Duodenal mucosa (tissue), 2 donors: Measurements from ENCODE around the gene SDF2L1.

Source experiments
- H3K27ac ChIP-seq: one replicate; pipeline ENCODE4 v1.7.0; 2013; ENCODE audit warnings: low read depth, low read length
- H3K27me3 ChIP-seq, 2 donors: one replicate each; pipeline ENCODE4 v1.7.0; 2013; ENCODE audit warnings: low read length in 2 of 2, control low read depth in 1 of 2; ENCODE audit not compliant: insufficient read depth in 2 of 2, control insufficient read depth in 1 of 2
- H3K36me3 ChIP-seq, 2 donors: one replicate each; pipeline ENCODE4 v1.7.0; 2013; ENCODE audit warnings: low read length in 2 of 2, control low read depth in 1 of 2; ENCODE audit not compliant: insufficient read depth in 2 of 2, control insufficient read depth in 1 of 2
- H3K4me1 ChIP-seq, 2 donors: one replicate each; pipeline ENCODE4 v1.7.0; 2013; ENCODE audit warnings: low read length in 2 of 2, control low read depth in 1 of 2; ENCODE audit not compliant: insufficient read depth in 2 of 2, control insufficient read depth in 1 of 2
- H3K4me3 ChIP-seq, 2 donors: one replicate each; pipeline ENCODE4 v1.7.0; 2013; ENCODE audit warnings: low read length in 2 of 2, low read depth in 1 of 2
- H3K9ac ChIP-seq, 2 donors: one replicate each; pipeline ENCODE4 v1.7.0; 2013; ENCODE audit warnings: low read length in 2 of 2, low read depth in 1 of 2
- H3K9me3 ChIP-seq, 2 donors: one replicate each; pipeline ENCODE4 v1.7.0; 2013; ENCODE audit warnings: low read length in 2 of 2, control low read depth in 1 of 2; ENCODE audit not compliant: control insufficient read depth in 1 of 2

Gene SDF2L1

GRCh38 chr22:21629255-21630149 is 12.6 kb upstream of the SDF2L1 start, which contains the start of gene YDJC:
Gene YDJC (minus strand): TSS chr22:21630022. CDS start chr22:21630014, 8 bp downstream.
- Histone ChIP-seq H3K4me3 (peak within 1 kb of the TSS; percentile 77 to 94), H3K9me3 (no peaks in the 10 kb centered on the region), H3K4me1 (peaks cover 12% of the 10 kb centered on the region in 2 donors), H3K27ac (peak within 1 kb of the TSS; percentile 64), H3K27me3 (no peaks in the 10 kb centered on the region), H3K9ac (peak within 1 kb of the TSS; percentile 70 to 79), H3K36me3 (peaks cover 4 to 16% of the 10 kb centered on the region in 2 donors)

DNA sequence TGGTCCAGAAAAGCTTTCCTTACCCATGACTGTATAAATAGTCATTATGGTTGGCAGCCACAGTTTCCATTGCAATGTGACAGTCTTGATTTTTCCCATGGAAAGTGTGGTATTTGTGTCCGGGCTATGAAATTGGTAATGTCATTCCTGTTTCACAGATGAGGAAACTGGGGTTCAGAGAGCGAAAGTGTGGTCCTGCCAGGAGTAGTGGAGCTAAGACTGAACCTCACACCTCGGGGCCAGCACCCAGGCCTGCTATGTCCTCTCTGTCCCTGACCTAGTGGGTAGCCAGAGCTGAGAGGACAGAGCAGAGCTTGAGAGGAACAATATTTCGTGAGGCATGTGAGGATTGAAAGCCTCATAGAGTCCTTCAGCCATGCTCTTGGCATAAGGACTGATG is 11.1 kb upstream of the SDF2L1 start:
- Histone ChIP-seq H3K9ac (no peak overlapping the region), H3K36me3 (peaks cover 4 to 16% of the 10 kb centered on the region in 2 donors), H3K4me3 (no peak overlapping the region), H3K9me3 (no peaks in the 10 kb centered on the region), H3K4me1 (peaks cover 5 to 12% of the 10 kb centered on the region in 2 donors), H3K27me3 (no peaks in the 10 kb centered on the region), H3K27ac (no peak overlapping the region)

DNA sequence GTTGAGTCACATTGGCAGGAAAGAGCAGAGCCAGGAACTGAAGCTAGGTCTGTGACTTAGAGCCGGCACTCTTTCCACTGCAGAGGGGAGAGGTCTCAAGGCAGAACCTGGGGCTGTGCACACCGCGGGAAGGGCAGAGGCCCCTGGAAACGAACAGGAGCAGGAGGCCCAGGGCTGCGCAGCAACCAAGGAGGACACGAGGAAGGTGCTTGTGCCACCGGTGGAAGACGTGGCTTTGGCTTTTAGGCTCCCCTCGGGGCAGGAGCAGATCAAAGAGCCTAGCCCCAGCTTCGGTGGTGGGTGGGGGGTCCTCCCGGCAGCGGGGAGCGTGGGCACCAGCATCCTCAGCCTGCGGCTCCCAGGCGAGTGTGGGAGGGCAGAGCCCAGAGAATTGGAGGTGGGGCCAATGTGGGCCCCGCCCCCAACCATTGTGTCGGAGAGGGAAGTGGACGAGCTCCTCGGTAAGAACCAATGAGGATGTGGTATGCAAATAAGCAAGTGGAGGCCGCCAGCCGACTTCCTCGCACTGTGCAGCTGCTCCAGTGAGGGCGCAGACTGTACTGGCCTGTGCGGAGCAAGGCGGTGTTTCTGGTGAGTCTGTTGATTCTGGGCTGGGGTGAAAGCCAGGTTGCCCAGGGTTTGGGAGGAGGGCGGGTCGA is 9.7 kb upstream of the SDF2L1 start, which contains the start of gene CCDC116:
TSS of gene CCDC116 (plus strand) at position 524 of the 659 bp plus-strand sequence. CDS start 422 bp downstream, outside the sequence.
- H3K27me3 ChIP-seq: no peaks in the 10 kb centered on the region
- no peak within 1 kb of the TSS for H3K4me3 ChIP-seq
- no peak within 1 kb of the TSS for H3K27ac ChIP-seq
- no peak within 1 kb of the TSS for H3K9ac ChIP-seq
- H3K9me3 ChIP-seq: no peaks in the 10 kb centered on the region
- peaks cover 5 to 12% of the 10 kb centered on the region in 2 donors for H3K4me1 ChIP-seq
- H3K36me3 ChIP-seq: peaks cover 4 to 8% of the 10 kb centered on the region in 2 donors

- peaks cover 5 to 11% of the 10 kb centered on the region in 2 donors for H3K4me1 ChIP-seq
- H3K9ac ChIP-seq: no peak overlapping the region
- H3K36me3 ChIP-seq: peaks cover 4% of the 10 kb centered on the region in 2 donors
Observed at GRCh38 chr22:21632931-21633330, 9.2 kb upstream of the SDF2L1 start.

GRCh38 chr22:21633481-21633880 is 8.6 kb upstream of the SDF2L1 start:
- no peak overlapping the region for H3K27ac ChIP-seq
- no peak overlapping the region for H3K4me3 ChIP-seq
- H3K36me3 ChIP-seq: no peaks in the 10 kb centered on the region
- no peaks in the 10 kb centered on the region for H3K27me3 ChIP-seq
- peaks cover under 1 to 6% of the 10 kb centered on the region in 2 donors for H3K4me1 ChIP-seq
- H3K9ac ChIP-seq: no peak overlapping the region
- no peaks in the 10 kb centered on the region for H3K9me3 ChIP-seq

More at GRCh38 chr22:21632931-21633330, 9.2 kb upstream of the SDF2L1 start:
- H3K27me3 ChIP-seq: no peaks in the 10 kb centered on the region
- no peak overlapping the region for H3K4me3 ChIP-seq
- H3K9me3 ChIP-seq: no peaks in the 10 kb centered on the region
- H3K27ac ChIP-seq: no peak overlapping the region

GRCh38 chr22:21634081-21634480 is 8.0 kb upstream of the SDF2L1 start:
- no peak overlapping the region for H3K4me3 ChIP-seq
- H3K4me1 ChIP-seq: peaks cover 0 to 3% of the 10 kb centered on the region in 2 donors
- H3K27ac ChIP-seq: no peak overlapping the region
- H3K9me3 ChIP-seq: no peaks in the 10 kb centered on the region
- H3K9ac ChIP-seq: no peak overlapping the region
- H3K36me3 ChIP-seq: no peaks in the 10 kb centered on the region
- H3K27me3 ChIP-seq: no peaks in the 10 kb centered on the region

- no peak overlapping the region for H3K27ac ChIP-seq
- H3K9ac ChIP-seq: no peak overlapping the region
- H3K4me1 ChIP-seq: no peaks in the 10 kb centered on the region
- H3K36me3 ChIP-seq: no peaks in the 10 kb centered on the region
- H3K9me3 ChIP-seq: no peaks in the 10 kb centered on the region
- no peaks in the 10 kb centered on the region for H3K27me3 ChIP-seq
- H3K4me3 ChIP-seq: no peak overlapping the region
Observed at GRCh38 chr22:21634844-21635243, 7.3 kb upstream of the SDF2L1 start.

- no peaks in the 10 kb centered on the region for H3K9me3 ChIP-seq
- no peak overlapping the region for H3K4me3 ChIP-seq
- H3K27ac ChIP-seq: no peak overlapping the region
- H3K9ac ChIP-seq: no peak overlapping the region
- no peaks in the 10 kb centered on the region for H3K27me3 ChIP-seq
- no peaks in the 10 kb centered on the region for H3K36me3 ChIP-seq
- peaks cover 1 to 2% of the 10 kb centered on the region in 2 donors for H3K4me1 ChIP-seq
Observed at GRCh38 chr22:21635771-21636510, 6.2 kb upstream of the SDF2L1 start.

DNA sequence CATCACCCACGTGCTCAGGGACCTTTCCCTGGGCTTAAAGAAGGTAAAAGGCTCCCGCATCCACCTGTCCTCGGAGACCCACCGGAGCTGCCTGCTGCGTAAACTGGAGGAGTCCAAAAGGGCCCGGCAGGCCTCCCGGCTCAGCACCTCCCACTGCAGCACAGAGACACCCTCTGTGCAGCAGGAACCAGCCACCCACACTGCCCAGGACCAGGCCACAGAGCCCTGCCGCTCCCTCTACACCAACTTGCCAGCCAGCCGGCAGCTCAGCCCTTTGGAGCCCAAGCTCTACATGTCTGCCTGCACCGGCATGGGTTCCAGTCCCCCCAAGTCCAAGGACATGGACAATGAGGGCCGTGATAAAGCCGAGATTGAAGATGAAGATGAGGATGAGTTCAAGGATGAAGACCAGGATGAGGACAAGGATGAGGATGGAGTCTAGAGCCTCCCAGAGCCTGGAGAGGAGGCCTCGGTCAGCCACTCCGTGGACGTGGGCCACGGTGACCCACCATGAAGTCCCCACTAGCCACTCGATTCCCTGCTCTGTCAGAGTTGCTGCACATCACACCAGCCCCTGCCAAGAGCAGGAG is 5.4 kb upstream of the SDF2L1 start:
- Histone ChIP-seq H3K9ac (no peak overlapping the region), H3K9me3 (no peaks in the 10 kb centered on the region)

More for the DNA sequence above, 5.4 kb upstream of the SDF2L1 start:
- Histone ChIP-seq H3K27ac (no peak overlapping the region), H3K36me3 (no peaks in the 10 kb centered on the region), H3K27me3 (no peaks in the 10 kb centered on the region), H3K4me3 (no peak overlapping the region), H3K4me1 (peaks cover 9% of the 10 kb centered on the region in 2 donors)
